Measurements from ENCODE around the gene CLSTN1. TPM values are rescaled to one million over a fixed set of nuclear protein-coding genes. Genes with fewer than 3 reads are reported as not detected.

Gene CLSTN1
- total and polyA plus RNA-seq, 10 of the 15 experiments (the other 5 are each of a cell fraction or from before 2014, with no cell fraction given): 2.7 to 64.4 (median 23.2) TPM

DNA sequence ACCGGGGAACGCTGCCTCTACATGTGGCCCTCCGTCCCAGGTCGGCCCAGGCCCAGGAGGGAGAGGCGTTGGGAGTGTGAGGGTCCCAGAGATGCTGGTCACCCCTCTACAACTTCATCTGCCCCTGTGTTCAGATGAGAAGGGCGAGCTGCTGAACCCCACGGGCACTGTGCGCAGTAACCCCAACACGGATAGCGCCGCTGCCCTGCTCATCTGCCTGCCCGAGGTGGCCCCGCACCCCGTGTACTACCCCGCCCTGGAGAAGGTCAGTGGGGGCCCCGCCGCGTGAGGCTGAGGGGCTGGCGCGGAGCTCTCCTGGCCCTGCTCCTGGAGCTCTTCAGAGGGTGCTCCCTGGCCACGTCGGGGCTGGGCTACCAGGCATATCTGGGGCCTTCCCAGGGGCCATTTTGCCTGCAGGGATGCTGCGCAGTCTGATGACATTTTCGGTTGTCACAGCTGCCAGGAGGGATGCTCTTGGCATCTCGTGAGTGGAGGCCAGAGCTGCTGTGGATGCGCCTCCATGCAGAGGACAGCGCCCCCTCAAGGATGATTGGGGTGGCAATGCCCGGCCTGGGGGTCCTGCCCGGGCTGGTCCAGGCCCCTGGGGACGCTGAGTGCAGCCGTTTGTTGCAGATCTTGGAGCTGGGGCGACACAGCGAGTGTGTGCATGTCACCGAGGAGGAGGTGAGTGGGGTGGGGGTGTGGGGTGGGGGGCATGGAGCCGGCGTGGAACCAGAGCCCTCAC is 103.6 kb downstream of the CLSTN1 start:
- ChIA-PET CTCF (interaction anchor here (1.5 to 3.2 kb wide), 3 partner anchors 32 to 104 kb away, joined by 5 to 16 read pairs (median 6); no protein-coding TSS in a partner anchor), SMC1A (ENCODE audit: uncharacterized antibody, unreplicated experiment) (interaction anchor here (2.5 kb wide), 1 partner anchor 91 kb away, joined by 7 read pairs; no protein-coding TSS in a partner anchor), RAD21 (ENCODE audit: unreplicated experiment) (interaction anchor here (0.7 to 2.7 kb wide), 2 partner anchors 92 to 141 kb away, joined by 3 to 20 read pairs; no protein-coding TSS in a partner anchor), POLR2A (interaction anchor here (0.6 kb wide), 1 partner anchor 299 kb away, joined by 3 read pairs; no protein-coding TSS in a partner anchor)
- no peaks in the 10 kb centered on the region; the same call in 1 of the 2 replicates for H3K79me2 ChIP-seq (ENCODE audit: control insufficient read depth, insufficient read depth, low read length)
- no peak for DNase-seq (ENCODE audit: low read depth, low spot score)
- no peak overlapping the region for H3K9ac ChIP-seq (ENCODE audit: control insufficient read depth, insufficient read depth, low read length)
- H3K4me3 ChIP-seq: no peak overlapping the region
- no peaks in the 10 kb centered on the region; the same call in 1 of the 2 replicates for H4K20me1 ChIP-seq (ENCODE audit: control insufficient read depth, insufficient read depth)
- TF ChIP-seq, protein P1, sequence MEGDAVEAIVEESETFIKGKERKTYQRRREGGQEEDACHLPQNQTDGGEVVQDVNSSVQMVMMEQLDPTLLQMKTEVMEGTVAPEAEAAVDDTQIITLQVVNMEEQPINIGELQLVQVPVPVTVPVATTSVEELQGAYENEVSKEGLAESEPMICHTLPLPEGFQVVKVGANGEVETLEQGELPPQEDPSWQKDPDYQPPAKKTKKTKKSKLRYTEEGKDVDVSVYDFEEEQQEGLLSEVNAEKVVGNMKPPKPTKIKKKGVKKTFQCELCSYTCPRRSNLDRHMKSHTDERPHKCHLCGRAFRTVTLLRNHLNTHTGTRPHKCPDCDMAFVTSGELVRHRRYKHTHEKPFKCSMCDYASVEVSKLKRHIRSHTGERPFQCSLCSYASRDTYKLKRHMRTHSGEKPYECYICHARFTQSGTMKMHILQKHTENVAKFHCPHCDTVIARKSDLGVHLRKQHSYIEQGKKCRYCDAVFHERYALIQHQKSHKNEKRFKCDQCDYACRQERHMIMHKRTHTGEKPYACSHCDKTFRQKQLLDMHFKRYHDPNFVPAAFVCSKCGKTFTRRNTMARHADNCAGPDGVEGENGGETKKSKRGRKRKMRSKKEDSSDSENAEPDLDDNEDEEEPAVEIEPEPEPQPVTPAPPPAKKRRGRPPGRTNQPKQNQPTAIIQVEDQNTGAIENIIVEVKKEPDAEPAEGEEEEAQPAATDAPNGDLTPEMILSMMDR (IDR thresholded peaks at IDR 0.05 in 2 of 3, conservative IDR thresholded peaks at IDR 0.05 in 1 of 3; ENCODE audit: control insufficient read depth in 2 of 3, extremely low read depth in 1 of 3, insufficient read depth in 1 of 3, low read depth in 3 of 3, low read length in 3 of 3): 0 out of 6 replicates have a peak, but pooled peaks of 1 of the 3 experiments have one; percentile 9
- TF ChIP-seq HCFC1 (IDR thresholded peaks at IDR 0.05; ENCODE audit: low read length): no peak
- peaks cover 23% of the 10 kb centered on the region for H3K4me1 ChIP-seq (ENCODE audit: control insufficient read depth, insufficient read depth, low read length)
- WGBS (ENCODE audit: insufficient coverage, insufficient replicate concordance, low lambda C conversion rate, missing lambda C conversion rate): 88% methylated on average over 29 of the region's 36 CpGs
- FAIRE-seq: no peak
- no peak overlapping the region for H3K27ac ChIP-seq (ENCODE audit: control insufficient read depth, insufficient read depth)
- no peaks in the 10 kb centered on the region for H3K27me3 ChIP-seq (replicated peaks in 1 of 2; ENCODE audit: control insufficient read depth in 2 of 2, insufficient read depth in 2 of 2, low read length in 1 of 2)
- H3K4me2 ChIP-seq (ENCODE audit: control insufficient read depth, insufficient read depth): no peak overlapping the region
- no peaks in the 10 kb centered on the region; the same call in 2 of the 3 replicates for H3K9me3 ChIP-seq (replicated peaks; ENCODE audit: control insufficient read depth, insufficient read depth, low read length)
- no TSS peak for BruUV-seq (replicated peaks)
- in situ Hi-C loops (cut with MboI) (no loop called here), intact Hi-C loops (cut with micrococcal nuclease; ENCODE audit: unreplicated experiment) (no loop called here)
- no peak for ATAC-seq
- H3K36me3 ChIP-seq (ENCODE audit: control insufficient read depth in 2 of 2, insufficient read depth in 2 of 2, low read length in 1 of 2): peaks cover 23 to 89% of the 10 kb centered on the region in 2 experiments
- no peak overlapping the region for H2AFZ ChIP-seq (ENCODE audit: control insufficient read depth, low read depth, low read length)
